WERI-Rb-1 (cell line): ENCODE results near the gene COPS4.

Experiments
- DNase-seq: peaks from one replicate; pipeline ENCODE4 v3.0.0-alpha.2; 2020
- H3K27ac ChIP-seq: fragments of 250-450 bp; sonication (Bioruptor Pico); 2 replicates; pipeline ENCODE4 v1.5.1; 2020; ENCODE audit warnings: mild to moderate bottlenecking, moderate library complexity
- H3K27me3 ChIP-seq: fragments of 250-450 bp; sonication (Bioruptor Pico); 2 replicates; pipeline ENCODE4 v1.5.1; 2021; ENCODE audit warnings: mild to moderate bottlenecking, low read depth, moderate library complexity; ENCODE audit not compliant: insufficient read depth, severe bottlenecking
- H3K36me3 ChIP-seq: fragments of 250-450 bp; sonication (Bioruptor Pico); 2 replicates; pipeline ENCODE4 v1.5.1; 2020; ENCODE audit warnings: mild to moderate bottlenecking, moderate library complexity
- H3K4me3 ChIP-seq: 2 replicates; pipeline ENCODE4 v1.5.1; 2011; ENCODE audit warnings: low read depth, mild to moderate bottlenecking, control low read depth, low read length
- H3K9me3 ChIP-seq: fragments of 250-450 bp; sonication (Bioruptor Pico); 2 replicates; pipeline ENCODE4 v1.5.1; 2021; ENCODE audit warnings: mild to moderate bottlenecking, moderate library complexity; ENCODE audit not compliant: severe bottlenecking
- CTCF ChIP-seq: IDR thresholded peaks from 2 replicates; pipeline ENCODE4 v1.5.1; 2011; ENCODE audit warnings: low read depth, mild to moderate bottlenecking, control low read depth, inconsistent platforms, low read length

Gene COPS4

GRCh38 chr4:83121246-83121645 is 86.3 kb downstream of the COPS4 start:
- no peak for TF ChIP-seq CTCF
- H3K4me3 ChIP-seq, result no peak overlapping the region
- H3K27me3 ChIP-seq, result no peaks in the 10 kb centered on the region
- H3K27ac ChIP-seq, result no peak overlapping the region
- DNase-seq, result no peak
- no peaks in the 10 kb centered on the region for H3K36me3 ChIP-seq
- no peaks in the 10 kb centered on the region for H3K9me3 ChIP-seq

GRCh38 chr4:83124111-83124780 is 89.3 kb downstream of the COPS4 start:
- H3K27ac ChIP-seq, result no peak overlapping the region
- DNase-seq, result no peak

More at GRCh38 chr4:83124111-83124780, 89.3 kb downstream of the COPS4 start:
- no peak overlapping the region for H3K4me3 ChIP-seq
- no peaks in the 10 kb centered on the region for H3K36me3 ChIP-seq
- H3K9me3 ChIP-seq, result no peaks in the 10 kb centered on the region
- TF ChIP-seq CTCF, result no peak
- H3K27me3 ChIP-seq, result no peaks in the 10 kb centered on the region
